Activated CD4-positive, alpha-beta T cell treated with anti-CD3 and anti-CD28 coated beads, Interleukin-2, amount 10 ng/mL, durations not matched to agents 7 days and 5 days (primary cell): ENCODE results near the gene ZNF532. TPM values are rescaled to one million over a fixed set of nuclear protein-coding genes. Genes with fewer than 3 reads are reported as not detected.

Experiments
- CTCF ChIA-PET: fragments of 350-600 bp; sonication (Branson Sonifier 250); formaldehyde crosslinking; loops from one replicate; lab custom pipeline; 2021; ENCODE audit warnings: antibody characterized with exemption; lab: Charles Lee
- POLR2A ChIA-PET: fragments of 350-600 bp; sonication (Branson Sonifier 250); formaldehyde crosslinking; loops from one replicate; lab custom pipeline; 2021; ENCODE audit warnings: antibody characterized with exemption; lab: Charles Lee
- DNase-seq: peaks from one replicate; pipeline ENCODE4 v3.0.0-alpha.2; 2020
- H3K27ac Mint-ChIP-seq: one replicate; pipeline ENCODE4 v1.8.0; 2021; ENCODE audit warnings: mild to moderate bottlenecking, moderate library complexity, mixed read lengths
- H3K27me3 Mint-ChIP-seq: one replicate; pipeline ENCODE4 v1.8.0; 2021; ENCODE audit warnings: mixed read lengths
- H3K36me3 Mint-ChIP-seq: one replicate; pipeline ENCODE4 v1.8.0; 2021; ENCODE audit warnings: low read depth, mixed read lengths
- H3K4me1 Mint-ChIP-seq: one replicate; pipeline ENCODE4 v1.8.0; 2021; ENCODE audit warnings: mixed read lengths
- H3K4me3 Mint-ChIP-seq: one replicate; pipeline ENCODE4 v1.8.0; 2021; ENCODE audit warnings: mild to moderate bottlenecking, moderate library complexity, mixed read lengths
- H3K9me3 Mint-ChIP-seq: one replicate; pipeline ENCODE4 v1.8.0; 2021; ENCODE audit warnings: mixed read lengths
- total RNA-seq, 2 experiments: library from RNA; stranded (reverse); gene quantifications; one replicate each; pipeline ENCODE4 v1.2.3, GENCODE V29; 2021

The ZNF532 gene
- total RNA-seq, 2 experiments from 2014 or later: 2.7 to 2.8 TPM

GRCh38 chr18:58886431-58886830 lies 21.8 kb downstream of the ZNF532 start:
- H3K4me3 Mint-ChIP-seq: no peak overlapping the region
- H3K27me3 Mint-ChIP-seq: peaks cover 15% of the 10 kb centered on the region
- ChIA-PET POLR2A (no interaction called here), CTCF (no interaction called here)
- DNase-seq: no peak
- no peaks in the 10 kb centered on the region for H3K36me3 Mint-ChIP-seq
- H3K27ac Mint-ChIP-seq: no peak overlapping the region
- peaks cover 10% of the 10 kb centered on the region for H3K4me1 Mint-ChIP-seq
- H3K9me3 Mint-ChIP-seq: no peaks in the 10 kb centered on the region

DNA sequence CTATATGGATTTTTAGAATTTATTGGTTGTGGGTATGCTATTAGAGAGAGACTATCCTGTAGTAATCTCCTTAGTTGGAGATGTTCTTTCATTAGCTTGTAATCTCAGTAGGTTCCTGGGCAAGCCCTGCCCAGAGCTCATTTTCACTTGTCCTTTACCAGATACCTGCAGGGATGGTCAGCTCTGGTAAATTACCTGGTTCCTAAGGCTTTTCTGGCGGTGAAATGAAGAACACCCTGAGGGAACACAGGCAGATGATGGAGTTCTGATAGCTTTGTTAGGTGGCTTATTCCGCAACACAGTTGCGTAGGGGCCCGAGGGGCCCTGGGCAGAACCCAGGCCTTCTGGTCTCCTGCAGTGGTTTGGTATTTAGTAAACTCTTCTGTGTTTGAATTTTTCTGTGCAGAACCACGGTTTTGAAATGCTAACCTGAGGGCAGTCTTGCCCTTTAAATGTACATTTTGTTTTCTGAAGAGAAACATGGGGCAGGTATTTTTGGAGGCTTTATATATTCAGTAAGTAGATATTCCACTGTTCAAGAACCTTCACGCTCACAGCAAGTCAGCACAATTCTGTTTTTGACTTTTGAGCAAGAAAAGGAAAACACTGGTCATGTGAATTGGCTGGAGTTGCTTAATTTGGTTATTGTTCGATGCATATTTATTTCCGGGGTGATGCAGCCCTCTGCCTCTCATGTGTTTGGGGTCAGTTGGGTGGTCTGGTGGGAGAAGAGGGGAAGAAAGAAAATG lies 22.4 kb downstream of the ZNF532 start:
- H3K27me3 Mint-ChIP-seq: peaks cover 11% of the 10 kb centered on the region
- H3K36me3 Mint-ChIP-seq: no peaks in the 10 kb centered on the region
- CTCF ChIA-PET: no interaction called here
- H3K4me3 Mint-ChIP-seq: no peak overlapping the region
- POLR2A ChIA-PET: no interaction called here
- DNase-seq: no peak
- H3K9me3 Mint-ChIP-seq: no peaks in the 10 kb centered on the region
- no peak overlapping the region for H3K27ac Mint-ChIP-seq
- H3K4me1 Mint-ChIP-seq: peaks cover 13% of the 10 kb centered on the region

GRCh38 chr18:58887613-58887963 lies 22.9 kb downstream of the ZNF532 start:
- H3K9me3 Mint-ChIP-seq: no peaks in the 10 kb centered on the region
- DNase-seq: no peak
- H3K4me3 Mint-ChIP-seq: no peak overlapping the region
- no peaks in the 10 kb centered on the region for H3K36me3 Mint-ChIP-seq
- H3K27me3 Mint-ChIP-seq: peaks cover 9% of the 10 kb centered on the region
- ChIA-PET CTCF (no interaction called here), POLR2A (no interaction called here)
- H3K27ac Mint-ChIP-seq: no peak overlapping the region
- H3K4me1 Mint-ChIP-seq: peaks cover 13% of the 10 kb centered on the region

- H3K36me3 Mint-ChIP-seq: no peaks in the 10 kb centered on the region
- POLR2A ChIA-PET: no interaction called here
- H3K4me3 Mint-ChIP-seq: no peak overlapping the region
- no peak overlapping the region for H3K27ac Mint-ChIP-seq
- H3K9me3 Mint-ChIP-seq: no peaks in the 10 kb centered on the region
- CTCF ChIA-PET: no interaction called here
- peaks cover 9% of the 10 kb centered on the region for H3K27me3 Mint-ChIP-seq
- peaks cover 25% of the 10 kb centered on the region for H3K4me1 Mint-ChIP-seq
- no peak for DNase-seq
Measured at GRCh38 chr18:58891776-58892175, 27.1 kb downstream of the ZNF532 start.

DNA sequence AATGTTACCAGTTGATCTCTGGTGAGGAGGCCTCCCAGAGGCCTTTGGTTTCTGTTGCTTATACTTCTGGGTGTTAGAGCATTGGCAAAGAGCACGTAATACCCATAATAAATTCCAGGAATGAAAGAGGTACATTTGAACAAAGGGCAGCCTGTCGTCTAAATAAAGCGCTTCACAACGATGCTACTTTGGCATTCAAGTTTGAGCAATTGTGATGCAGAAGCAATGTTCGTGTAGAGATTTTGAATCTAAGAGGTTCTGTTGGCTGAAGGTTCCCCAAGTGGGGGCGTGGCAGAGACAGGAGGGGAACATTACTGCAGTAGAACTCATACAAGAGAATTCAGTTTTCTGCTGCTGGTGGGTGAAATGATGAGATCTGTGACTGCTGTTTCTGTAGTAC lies 27.8 kb downstream of the ZNF532 start:
- Mint-ChIP-seq H3K4me1 (peaks cover 21% of the 10 kb centered on the region), H3K9me3 (no peaks in the 10 kb centered on the region), H3K27me3 (peaks cover 4% of the 10 kb centered on the region), H3K27ac (no peak overlapping the region), H3K36me3 (no peaks in the 10 kb centered on the region), H3K4me3 (no peak overlapping the region)
- ChIA-PET CTCF (no interaction called here), POLR2A (no interaction called here)
- no peak for DNase-seq

DNA sequence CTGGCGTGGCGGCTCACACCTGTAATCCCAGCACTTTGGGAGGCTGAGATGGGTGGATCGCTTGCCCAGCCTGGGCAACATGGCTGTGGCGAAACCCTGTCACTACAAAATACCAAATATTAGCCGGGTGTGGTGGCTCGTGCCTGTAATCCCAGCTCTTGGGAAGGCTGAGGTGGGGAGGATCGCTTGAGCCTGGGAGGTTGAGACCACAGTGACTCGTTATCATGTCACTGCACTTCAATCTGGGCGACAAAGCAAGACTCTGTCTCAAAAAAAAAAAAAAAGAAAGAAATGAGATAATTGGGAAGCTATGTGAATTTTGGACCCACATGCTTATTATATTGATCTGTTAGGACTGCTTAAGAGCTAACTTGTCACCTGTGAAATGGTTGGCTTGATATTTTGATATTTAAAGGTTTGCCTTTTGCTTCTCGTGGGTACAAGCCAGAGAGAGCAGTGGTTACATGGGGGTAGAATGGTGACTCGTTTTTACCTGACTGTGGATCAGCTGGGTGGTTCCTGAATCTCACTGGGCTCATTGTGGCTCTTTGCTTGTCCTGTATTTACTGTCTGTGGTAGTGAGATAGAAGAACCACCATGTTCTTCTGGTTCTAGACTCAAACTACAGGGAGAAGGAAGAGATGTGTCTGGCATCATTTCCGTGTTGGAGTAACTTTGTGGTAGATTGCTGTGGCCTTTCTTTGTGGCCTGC lies 28.9 kb downstream of the ZNF532 start:
- no peaks in the 10 kb centered on the region for H3K36me3 Mint-ChIP-seq
- CTCF ChIA-PET: interaction anchor here (0.6 to 1.1 kb wide), 3 partner anchors 10 to 1573 kb away, joined by 3 to 9 read pairs (median 3); no protein-coding TSS in a partner anchor
- peaks cover 4% of the 10 kb centered on the region for H3K27me3 Mint-ChIP-seq
- DNase-seq: no peak
- no peak overlapping the region for H3K4me3 Mint-ChIP-seq
- H3K4me1 Mint-ChIP-seq: peaks cover 17% of the 10 kb centered on the region
- H3K9me3 Mint-ChIP-seq: no peaks in the 10 kb centered on the region
- POLR2A ChIA-PET: interaction anchor here (0.6 kb wide), 1 partner anchor 75 kb away, joined by 3 read pairs; no protein-coding TSS in a partner anchor
- no peak overlapping the region for H3K27ac Mint-ChIP-seq

DNA sequence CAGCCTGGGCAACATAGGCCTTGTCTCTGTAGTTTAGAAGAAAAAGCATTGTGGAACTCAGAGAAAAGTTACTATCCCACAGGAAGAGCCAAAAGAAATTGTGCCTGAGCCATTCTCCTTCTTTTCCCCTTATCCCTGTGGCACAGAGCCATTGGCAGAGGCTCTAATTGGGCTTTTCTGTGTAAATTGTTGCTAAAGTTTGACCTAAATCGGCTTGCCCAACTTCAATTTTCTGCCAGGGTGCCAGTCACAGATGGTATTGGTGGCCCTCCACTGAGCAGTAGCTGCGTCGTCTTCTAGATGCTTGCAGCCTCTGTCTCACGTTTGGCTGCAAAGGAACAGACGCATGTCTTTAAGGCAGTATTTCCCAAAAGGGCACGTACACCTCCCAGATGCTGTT lies 30.3 kb downstream of the ZNF532 start:
- Mint-ChIP-seq H3K36me3 (no peaks in the 10 kb centered on the region), H3K27ac (no peak overlapping the region), H3K4me1 (peaks cover 17% of the 10 kb centered on the region), H3K4me3 (no peak overlapping the region), H3K9me3 (no peaks in the 10 kb centered on the region), H3K27me3 (peaks cover 6% of the 10 kb centered on the region)
- POLR2A ChIA-PET: no interaction called here
- DNase-seq: no peak
- CTCF ChIA-PET: interaction anchor here (2.3 kb wide), 1 partner anchor 17 kb away, joined by 8 read pairs; no protein-coding TSS in a partner anchor

- Mint-ChIP-seq H3K4me1 (peaks cover 17% of the 10 kb centered on the region), H3K27ac (no peak overlapping the region), H3K27me3 (peaks cover 6% of the 10 kb centered on the region), H3K9me3 (no peaks in the 10 kb centered on the region), H3K36me3 (no peaks in the 10 kb centered on the region), H3K4me3 (no peak overlapping the region)
- ChIA-PET POLR2A (no interaction called here), CTCF (interaction anchor here (2.3 kb wide), 1 partner anchor 18 kb away, joined by 8 read pairs; no protein-coding TSS in a partner anchor)
- DNase-seq: no peak
Measured at GRCh38 chr18:58895385-58895784, 30.7 kb downstream of the ZNF532 start.

GRCh38 chr18:58896268-58896667 lies 31.6 kb downstream of the ZNF532 start:
- H3K4me1 Mint-ChIP-seq: peaks cover 17% of the 10 kb centered on the region
- H3K36me3 Mint-ChIP-seq: no peaks in the 10 kb centered on the region
- POLR2A ChIA-PET: no interaction called here
- no peak overlapping the region for H3K4me3 Mint-ChIP-seq
- no peak for DNase-seq
- H3K9me3 Mint-ChIP-seq: no peaks in the 10 kb centered on the region
- peaks cover 6% of the 10 kb centered on the region for H3K27me3 Mint-ChIP-seq
- CTCF ChIA-PET: interaction anchor here (2.3 kb wide), 1 partner anchor 19 kb away, joined by 8 read pairs; no protein-coding TSS in a partner anchor
- H3K27ac Mint-ChIP-seq: peak overlapping the region; percentile 11

DNA sequence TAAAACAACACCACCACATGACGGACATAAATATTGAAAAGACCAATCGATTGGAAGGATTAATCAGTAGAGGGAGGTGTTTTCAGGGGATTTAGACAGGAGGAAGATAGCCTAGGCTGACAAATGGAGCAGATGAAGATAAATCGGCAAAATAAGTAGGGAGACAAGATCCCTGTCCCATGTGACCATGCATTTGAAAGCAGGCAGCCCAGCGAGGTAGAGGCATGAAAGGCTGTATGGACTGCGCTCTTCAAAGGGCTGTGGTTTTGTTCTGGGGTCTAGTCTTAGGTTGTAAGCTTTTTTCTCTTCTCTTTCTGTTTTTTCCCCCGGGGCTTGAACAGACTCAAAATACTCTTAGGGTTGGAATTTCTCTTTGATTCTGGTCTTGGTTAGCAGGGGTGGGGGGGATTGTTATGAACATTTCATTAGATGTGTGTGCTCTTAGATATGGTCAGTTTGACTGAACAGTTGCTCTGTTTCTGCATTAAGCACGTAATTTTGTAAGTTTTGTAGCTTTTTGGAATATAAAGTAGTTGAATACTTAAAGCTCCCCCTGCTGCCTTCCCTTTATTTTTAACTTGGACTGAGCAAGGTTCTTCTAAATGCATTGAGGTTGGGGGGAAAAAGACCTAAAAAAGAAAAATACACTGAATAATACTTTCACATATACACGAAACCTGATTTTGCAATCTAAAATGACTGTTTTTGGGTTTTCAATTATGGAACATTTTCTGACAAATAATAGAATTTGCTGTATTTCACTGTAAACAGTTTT lies 32.2 kb downstream of the ZNF532 start:
- Mint-ChIP-seq H3K4me1 (peaks cover 14% of the 10 kb centered on the region), H3K27ac (no peak overlapping the region), H3K27me3 (peaks cover 6% of the 10 kb centered on the region), H3K36me3 (no peaks in the 10 kb centered on the region), H3K9me3 (no peaks in the 10 kb centered on the region), H3K4me3 (no peak overlapping the region)
- CTCF ChIA-PET: interaction anchor here (2.3 kb wide), 1 partner anchor 19 kb away, joined by 8 read pairs; no protein-coding TSS in a partner anchor
- POLR2A ChIA-PET: no interaction called here
- DNase-seq: no peak

DNA sequence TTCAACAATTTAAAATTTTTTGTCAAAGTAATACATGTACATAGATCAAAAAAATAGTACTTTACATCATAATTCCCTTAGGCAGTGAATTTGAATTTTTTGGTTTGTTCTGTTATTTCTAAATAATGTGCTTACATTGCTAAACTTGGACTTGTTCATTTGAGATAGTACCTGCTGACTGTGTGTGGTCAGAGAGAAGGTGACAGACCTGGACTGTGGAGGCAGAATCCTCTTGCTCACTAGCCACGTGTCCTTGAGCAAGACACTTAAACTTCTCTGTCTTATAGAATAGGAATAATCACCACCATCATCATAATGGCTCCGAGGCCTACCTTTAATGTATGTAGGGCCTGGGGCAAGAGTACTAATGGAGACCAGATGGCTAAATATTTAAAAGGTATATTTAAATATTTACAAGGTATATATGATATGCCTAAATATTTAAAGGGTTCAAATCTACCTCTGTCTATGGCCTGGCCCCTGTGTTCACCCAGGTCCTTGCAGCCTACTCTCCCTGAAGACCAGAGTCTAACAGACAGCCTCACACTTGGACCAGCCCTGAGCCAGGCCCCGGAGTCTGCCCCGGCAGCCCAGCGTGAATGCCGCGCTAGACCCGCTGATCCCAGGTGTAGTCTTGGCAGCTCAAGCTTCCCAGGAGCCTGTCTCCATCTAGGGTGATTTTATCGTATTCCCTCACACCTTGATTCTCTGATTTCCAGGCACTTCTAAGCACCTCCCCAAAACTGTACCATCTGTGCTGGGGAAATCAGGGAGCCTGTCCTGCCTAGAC lies 33.5 kb downstream of the ZNF532 start:
- no peak for DNase-seq
- Mint-ChIP-seq H3K36me3 (no peaks in the 10 kb centered on the region), H3K27me3 (peaks cover 6% of the 10 kb centered on the region), H3K9me3 (no peaks in the 10 kb centered on the region), H3K4me1 (peaks cover 14% of the 10 kb centered on the region), H3K4me3 (no peak overlapping the region), H3K27ac (no peak overlapping the region)
- ChIA-PET CTCF (no interaction called here), POLR2A (no interaction called here)

DNA sequence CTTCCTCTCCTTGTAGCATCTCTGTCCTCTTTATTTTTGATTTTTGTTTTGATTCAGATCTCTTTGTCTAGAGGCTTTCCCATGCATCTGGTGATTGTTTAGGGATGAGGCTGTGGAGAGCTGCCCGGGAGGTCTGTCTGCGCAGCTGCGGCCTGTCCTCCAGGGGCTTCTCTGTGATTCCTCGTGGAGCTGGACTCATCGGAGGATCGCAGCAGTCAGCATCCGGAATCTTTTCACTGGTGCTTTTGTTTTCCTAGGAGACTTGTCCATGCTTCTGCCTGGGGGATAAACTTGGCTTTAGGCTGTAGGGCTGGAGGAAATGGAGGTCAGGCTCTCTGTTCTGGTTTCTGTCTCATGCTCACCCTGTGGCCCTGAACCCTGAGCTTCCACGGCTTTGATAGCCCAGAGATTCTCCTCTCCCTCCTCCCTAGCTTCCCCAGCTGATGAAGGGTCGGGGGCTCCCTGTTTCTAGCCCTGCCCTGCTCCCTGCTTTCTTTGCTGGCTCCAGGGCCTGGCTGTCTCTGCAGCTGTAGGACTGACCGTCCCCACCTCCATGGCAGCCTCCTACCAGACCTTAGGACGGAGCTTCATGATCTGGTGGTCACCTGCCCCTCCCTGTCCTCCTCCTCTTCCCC lies 35.5 kb downstream of the ZNF532 start:
- DNase-seq: no peak
- ChIA-PET CTCF (no interaction called here), POLR2A (no interaction called here)
- Mint-ChIP-seq H3K4me3 (no peak overlapping the region), H3K9me3 (no peaks in the 10 kb centered on the region), H3K27me3 (peaks cover 2% of the 10 kb centered on the region), H3K36me3 (no peaks in the 10 kb centered on the region), H3K27ac (no peak overlapping the region), H3K4me1 (peaks cover 10% of the 10 kb centered on the region)
